Astrocyte of the cerebellum (primary cell): ENCODE measurements around the gene KLHL12.

Experiments used
- DNase-seq: peaks from one replicate; pipeline ENCODE4 v3.0.0-alpha.2; 2011; ENCODE audit warnings: low read depth
- H3K4me3 ChIP-seq: 2 replicates; pipeline ENCODE4 v1.5.1; 2011; ENCODE audit warnings: mild to moderate bottlenecking, low read depth, low read length, moderate library complexity
- CTCF ChIP-seq: IDR thresholded peaks from 2 replicates; pipeline ENCODE4 v1.5.1; 2012; ENCODE audit warnings: low read length, low read depth, moderate library complexity, mild to moderate bottlenecking; ENCODE audit errors: missing control alignments
- in situ Hi-C: cut with HindIII; loops from 2 replicates; pipeline ENCODE4 v1.10.0; 2017; ENCODE audit warnings: low sequenced_read_pairs

Gene KLHL12

GRCh38 chr1:202858331-202858730 lies 68.7 kb downstream of the KLHL12 start:
- no peak for DNase-seq
- no peak for TF ChIP-seq CTCF
- H3K4me3 ChIP-seq = no peak overlapping the region
- in situ Hi-C loops = loop anchor here (5.0 kb wide), 1 partner anchor 36 kb away; no protein-coding TSS in a partner anchor

GRCh38 chr1:202857136-202857610 lies 69.9 kb downstream of the KLHL12 start:
- TF ChIP-seq CTCF = no peak
- in situ Hi-C loops = loop anchor here (5.0 kb wide), 1 partner anchor 35 kb away; no protein-coding TSS in a partner anchor
- no peak overlapping the region for H3K4me3 ChIP-seq
- DNase-seq = no peak

- no peak overlapping the region for H3K4me3 ChIP-seq
- in situ Hi-C loops = loop anchor here (5.0 kb wide), 1 partner anchor 34 kb away; no protein-coding TSS in a partner anchor
- no peak for DNase-seq
- TF ChIP-seq CTCF = no peak
Measured at GRCh38 chr1:202856014-202856413, 71.0 kb downstream of the KLHL12 start.

GRCh38 chr1:202854787-202855186 lies 72.2 kb downstream of the KLHL12 start:
- in situ Hi-C loops = loop anchor here (5.0 kb wide), 1 partner anchor 32 kb away; no protein-coding TSS in a partner anchor
- no peak for TF ChIP-seq CTCF
- no peak for DNase-seq
- H3K4me3 ChIP-seq = no peak overlapping the region

GRCh38 chr1:202852163-202852904 lies 74.7 kb downstream of the KLHL12 start:
- H3K4me3 ChIP-seq = no peak overlapping the region
- DNase-seq = no peak
- in situ Hi-C loops = no loop called here

GRCh38 chr1:202850593-202851362 lies 76.3 kb downstream of the KLHL12 start:
- TF ChIP-seq CTCF = no peak
- H3K4me3 ChIP-seq = no peak overlapping the region
- in situ Hi-C loops = no loop called here
- no peak for DNase-seq

More at GRCh38 chr1:202852163-202852904, 74.7 kb downstream of the KLHL12 start:
- TF ChIP-seq CTCF = peak; percentile 64
